GM18511 (cell line): Measurements from ENCODE around the gene FCN3.
A peak's percentile ranks its signal among the peaks of the same experiment; 100 is the strongest.
"Not testable (repeated sequence)": the region's sequence is repeated elsewhere in the genome, so short reads cannot be mapped to it uniquely, and the experiment has no call there.

Experiments
- ATAC-seq: cut with Tn5 transposase; IDR thresholded peaks from one replicate; pipeline ENCODE4 v1.9.1; 2021; ENCODE audit warnings: mild to moderate bottlenecking, moderate library complexity; ENCODE audit not compliant: unreplicated experiment

Gene FCN3

GRCh38 chr1:27400082-27400962 is 25.7 kb upstream of the FCN3 start:
- no peak for ATAC-seq

DNA sequence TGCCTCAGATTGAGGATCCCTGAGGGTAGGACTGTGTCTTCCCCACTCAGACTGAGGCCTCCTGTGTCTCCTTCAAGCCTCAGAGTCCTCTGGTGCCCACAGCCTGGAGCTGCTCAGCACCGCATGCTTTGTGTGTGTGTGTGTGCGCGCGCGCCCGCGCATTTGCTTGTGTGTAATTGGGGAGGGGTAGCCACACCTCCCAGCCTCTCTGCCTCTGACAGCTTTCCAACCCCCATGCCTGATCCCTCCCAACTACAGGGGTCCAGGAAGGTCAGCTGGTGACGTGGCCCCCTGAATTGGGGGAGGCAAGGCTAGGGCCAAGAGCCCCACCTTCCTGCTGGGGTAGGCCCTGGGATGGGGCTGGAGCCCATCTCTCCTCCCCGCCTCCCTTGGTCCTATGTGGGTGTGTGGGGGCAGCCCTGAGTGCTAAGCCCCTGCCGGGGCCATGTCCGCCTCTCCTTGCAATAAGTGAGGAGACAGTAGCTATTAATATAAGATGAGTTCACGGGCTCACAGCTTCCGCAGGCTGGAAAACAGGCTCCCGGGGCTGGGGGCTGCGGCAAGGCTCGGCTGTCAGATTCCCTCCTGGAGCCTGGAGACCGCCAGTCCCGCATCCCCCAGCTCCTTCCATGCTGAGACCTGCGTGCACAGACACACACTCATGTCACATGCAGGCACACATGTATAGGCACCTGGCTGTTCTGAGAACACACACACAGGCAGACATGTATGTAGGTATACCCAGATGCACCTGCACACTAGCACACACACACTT is 24.8 kb upstream of the FCN3 start:
- no peak for ATAC-seq

DNA sequence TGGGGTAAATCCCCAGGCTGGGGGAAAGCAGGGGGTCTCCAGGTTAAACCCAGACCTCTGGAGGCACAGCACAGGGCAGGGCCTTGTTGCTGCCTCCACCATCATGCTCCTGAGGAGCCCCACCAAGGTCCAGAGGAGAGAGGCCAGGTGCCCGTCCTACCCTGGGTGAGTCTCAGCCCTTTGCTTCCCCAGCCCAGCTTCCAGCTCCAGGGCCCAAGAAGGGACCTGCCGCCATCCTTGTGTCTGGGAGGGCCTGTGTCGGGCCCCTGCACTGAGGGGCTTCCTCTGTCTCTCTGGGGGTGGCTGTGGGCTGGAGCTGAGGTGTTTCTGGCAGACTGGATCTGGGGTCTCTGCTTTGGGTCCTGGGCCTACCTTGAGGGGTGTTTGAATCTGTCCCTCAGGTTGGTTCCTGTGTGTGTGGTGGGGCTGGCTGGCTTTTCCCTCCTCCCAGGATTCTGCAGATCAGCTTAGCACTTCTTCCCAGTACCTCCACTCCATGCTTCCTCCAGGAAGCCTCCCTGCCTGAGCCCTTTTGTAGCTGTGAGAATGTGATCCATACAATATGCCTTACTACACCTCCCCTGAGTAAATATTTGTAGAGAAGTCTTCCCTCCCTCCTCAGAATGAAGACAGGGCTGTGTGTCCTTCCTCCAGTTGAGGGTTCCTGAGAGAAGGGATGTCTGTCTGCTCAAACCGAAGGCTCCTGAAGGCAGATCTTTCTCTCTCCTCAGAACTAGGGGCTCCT is 24.0 kb upstream of the FCN3 start:
- ATAC-seq: no peak

GRCh38 chr1:27397749-27398148 is 23.1 kb upstream of the FCN3 start:
- no peak for ATAC-seq

GRCh38 chr1:27397110-27397509 is 22.5 kb upstream of the FCN3 start:
- ATAC-seq: no peak

DNA sequence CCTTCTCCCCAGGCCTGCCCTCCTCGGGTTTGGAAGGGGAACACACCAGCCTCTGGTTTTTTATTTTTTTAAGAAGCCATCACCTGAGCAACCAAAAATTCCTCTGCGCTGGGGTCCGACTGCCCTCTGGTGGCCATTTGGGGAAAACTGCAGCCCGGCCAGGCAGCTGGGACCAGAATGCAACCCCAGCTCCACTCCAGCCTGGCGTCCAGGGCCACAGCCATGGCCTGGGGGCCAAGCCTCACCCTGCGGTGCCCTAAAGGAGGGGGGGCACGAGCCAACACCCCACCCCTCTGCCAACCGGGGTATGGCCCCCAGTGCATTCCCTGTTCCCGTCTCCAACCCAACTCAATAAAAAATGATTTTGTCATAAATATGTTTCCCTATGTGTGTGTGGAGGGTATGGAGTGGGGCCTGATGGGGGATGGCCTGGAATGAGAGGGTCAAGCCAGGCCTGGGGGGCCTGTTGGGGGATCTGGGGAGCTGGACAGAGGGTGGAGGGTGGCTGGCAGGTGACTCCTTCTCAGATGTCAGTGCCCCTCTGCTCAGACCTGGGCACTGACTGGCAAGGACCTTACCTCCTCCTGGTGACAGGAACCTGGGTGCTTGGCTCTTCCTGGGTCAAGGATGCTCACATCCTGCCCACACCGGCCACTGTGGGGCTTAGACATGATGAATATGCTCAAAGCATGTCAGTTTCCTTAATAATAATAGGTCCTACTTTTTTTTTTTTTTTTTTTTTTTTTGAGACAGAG is 21.0 kb upstream of the FCN3 start:
- no peak for ATAC-seq

DNA sequence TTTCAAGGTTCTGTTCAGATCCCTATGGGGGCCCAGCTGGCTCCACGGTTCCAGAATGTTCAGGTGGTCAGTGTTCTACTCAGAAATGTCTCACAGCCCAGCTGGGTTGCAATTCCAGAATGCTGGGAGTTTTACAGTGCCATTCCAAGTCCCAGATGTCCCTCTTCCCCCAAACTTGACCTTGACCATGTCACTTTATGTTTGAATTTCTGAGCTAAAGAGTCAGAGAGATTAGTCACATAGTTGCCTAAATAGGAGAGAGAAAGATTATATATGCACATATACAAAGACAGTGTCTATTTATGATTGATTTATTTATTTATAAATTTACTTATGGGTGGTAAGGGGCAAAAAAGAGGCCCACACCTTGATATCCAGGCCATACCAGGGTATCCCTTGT is 20.3 kb upstream of the FCN3 start:
- ATAC-seq: no peak

DNA sequence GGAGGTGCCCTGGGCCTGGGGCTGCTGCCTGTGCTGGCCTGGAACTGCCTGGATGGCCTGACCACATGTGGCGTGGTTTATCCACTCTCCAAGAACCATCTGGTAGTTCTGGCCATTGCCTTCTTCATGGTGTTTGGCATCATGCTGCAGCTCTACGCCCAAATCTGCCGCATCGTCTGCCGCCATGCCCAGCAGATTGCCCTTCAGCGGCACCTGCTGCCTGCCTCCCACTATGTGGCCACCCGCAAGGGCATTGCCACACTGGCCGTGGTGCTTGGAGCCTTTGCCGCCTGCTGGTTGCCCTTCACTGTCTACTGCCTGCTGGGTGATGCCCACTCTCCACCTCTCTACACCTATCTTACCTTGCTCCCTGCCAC is 19.6 kb upstream of the FCN3 start:
- ATAC-seq: no peak

GRCh38 chr1:27393641-27394281 is 19.1 kb upstream of the FCN3 start:
- no peak for ATAC-seq

DNA sequence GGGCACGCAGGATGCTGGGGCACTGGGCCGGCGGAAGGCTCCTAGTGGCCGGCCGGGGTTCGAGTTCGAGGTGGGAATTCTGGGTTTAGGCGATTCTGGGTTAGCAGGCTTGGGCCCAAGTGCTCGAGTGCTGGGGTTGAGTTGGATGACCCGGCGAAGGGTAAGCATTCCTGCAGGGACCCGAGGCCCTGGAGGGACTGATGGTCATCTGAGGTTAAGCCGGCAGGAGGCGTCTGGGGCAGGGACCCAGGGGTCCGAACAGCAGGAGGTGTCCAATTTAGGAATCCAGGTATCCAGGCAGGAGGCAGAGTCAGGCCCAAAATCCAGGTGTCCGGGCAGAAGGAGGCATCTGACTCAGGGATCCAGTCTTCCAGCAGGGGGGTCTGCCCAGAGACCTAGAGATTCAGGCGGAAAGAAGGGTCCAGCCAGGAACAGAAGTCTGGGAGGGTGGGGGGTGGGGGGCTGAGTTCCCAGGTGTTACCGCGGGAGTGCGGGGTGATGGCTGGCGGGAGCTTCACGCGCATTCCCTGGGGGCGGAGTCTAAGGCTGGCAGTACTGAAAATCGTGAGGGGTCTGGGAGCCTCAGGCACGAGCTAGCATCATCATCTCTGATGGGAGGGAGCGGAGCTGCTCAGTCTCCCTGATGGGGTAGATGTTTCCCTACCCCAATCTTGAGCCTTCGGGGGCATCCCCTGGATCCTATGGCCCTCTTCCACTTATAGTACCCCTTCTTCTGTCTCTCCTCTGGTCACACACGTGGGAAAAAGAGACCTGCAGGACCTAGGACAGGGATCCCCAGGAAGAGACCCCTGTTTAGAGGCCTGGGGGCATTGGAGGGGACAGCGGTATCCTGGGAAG is 18.4 kb upstream of the FCN3 start:
- no peak for ATAC-seq

DNA sequence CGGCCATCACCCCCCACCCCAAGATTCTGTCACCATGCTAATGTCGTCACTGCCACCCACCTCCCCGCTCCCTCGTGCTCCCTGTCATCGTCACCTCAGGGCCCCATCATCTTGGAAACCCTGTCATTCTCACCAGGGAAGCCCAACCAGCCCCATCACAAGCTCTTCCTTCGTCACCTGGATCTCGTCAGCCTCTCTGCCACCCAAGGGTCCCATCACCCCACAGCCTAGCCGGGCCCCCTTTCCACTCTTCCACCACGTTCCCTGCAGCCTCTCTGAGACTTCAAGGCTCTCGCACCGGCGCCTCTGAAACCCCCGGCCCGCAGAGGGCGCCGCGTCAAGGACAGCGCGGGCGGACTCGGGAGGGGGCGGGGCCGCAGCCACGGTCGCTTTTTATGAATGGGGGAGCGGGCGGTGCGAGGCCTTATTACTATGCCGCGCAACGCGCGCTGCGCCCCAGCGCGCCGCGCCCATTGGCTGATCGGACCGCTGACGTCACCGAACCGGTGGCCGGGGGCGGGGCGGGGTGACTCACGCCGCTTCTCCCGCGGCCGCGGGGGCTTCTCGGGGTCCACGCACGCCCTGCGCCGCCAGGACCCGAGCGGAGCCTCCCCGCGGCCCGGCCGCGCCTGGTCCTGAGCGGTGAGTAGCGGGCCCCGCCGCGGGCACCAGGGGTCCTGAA is 17.6 kb upstream of the FCN3 start, which contains the start of gene GPR3:
Gene GPR3 (plus strand): TSS at position 527 of the 682 bp plus-strand sequence. CDS start 1,177 bp downstream, outside the sequence.
- peak; percentile 85 for ATAC-seq

DNA sequence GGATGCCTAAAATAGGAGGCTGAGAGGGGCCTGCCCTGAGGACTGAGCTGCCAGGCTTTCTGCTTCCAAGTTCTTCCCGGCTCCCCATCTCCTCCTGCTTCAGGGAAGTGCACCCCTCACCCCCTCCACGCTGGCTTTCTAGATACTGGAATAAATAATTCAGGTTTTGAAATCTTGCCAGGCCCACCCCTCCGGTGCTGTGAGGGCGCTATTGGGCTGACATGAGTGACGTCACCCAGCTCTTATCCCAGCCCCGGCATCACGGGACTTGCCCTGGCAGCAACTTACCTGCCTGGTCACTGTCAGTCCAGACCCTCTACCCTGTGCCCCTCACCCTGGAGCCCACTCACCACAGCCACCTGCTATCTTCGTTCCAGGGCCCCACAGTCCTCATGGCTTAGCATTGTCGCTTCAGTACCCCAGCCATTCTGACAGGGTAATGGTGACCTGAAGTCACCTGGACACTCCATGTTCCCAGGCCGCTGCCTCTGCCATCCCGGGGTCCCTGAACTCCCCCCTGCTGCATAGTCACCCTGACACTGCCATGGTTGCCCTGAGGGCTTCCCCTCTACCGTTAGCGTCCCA is 17.0 kb upstream of the FCN3 start:
- ATAC-seq: no peak

DNA sequence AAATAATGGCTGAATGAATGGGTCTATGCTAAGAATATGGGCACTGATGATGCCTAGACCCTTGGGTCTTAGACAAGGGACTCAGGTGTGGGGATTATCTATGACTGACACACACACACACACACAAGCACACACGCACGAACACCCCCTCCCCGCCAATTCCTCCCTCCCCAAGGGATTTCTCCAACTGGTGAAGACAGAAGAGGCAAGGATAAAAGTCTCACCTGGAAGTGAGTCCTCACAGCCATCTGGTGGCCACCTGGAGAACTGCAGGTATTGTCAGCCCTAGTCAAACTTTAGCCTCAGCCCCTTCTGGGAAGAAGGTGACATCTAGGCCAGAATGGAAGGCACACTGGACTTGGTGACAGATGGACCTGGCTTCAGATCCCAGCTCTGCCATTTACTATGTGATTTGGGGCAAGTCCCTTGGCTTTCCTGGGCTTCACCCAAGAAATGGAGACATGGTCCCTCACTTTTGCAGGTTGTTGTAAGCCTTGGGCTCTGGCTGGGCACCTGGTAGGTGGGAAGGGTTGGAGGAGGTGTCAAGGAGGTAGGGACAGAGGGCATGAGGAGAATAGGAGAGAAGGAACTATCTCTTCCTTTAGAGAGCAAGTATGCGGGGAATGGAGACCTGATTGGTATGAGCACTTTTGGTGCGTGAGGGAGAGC is 13.8 kb upstream of the FCN3 start:
- no peak for ATAC-seq

DNA sequence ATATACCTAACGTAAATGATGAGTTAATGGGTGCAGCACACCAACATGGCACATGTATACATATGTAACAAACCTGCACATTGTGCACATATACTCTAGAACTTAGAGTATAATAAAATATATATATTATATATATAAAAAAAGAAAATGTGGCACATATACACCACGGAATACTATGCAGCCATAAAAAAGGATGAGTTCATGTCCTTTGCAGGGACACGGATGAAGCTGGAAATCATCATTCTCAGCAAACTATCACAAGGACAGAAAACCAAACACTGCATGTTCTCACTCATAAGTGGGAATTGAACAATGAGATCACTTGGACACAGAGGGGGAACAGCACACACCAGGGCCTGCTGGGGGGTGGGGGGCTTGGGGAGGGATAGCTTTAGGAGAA is 10.2 kb upstream of the FCN3 start:
- not testable (repeated sequence) for ATAC-seq

GRCh38 chr1:27383661-27384060 is 9.0 kb upstream of the FCN3 start:
- no peak for ATAC-seq

DNA sequence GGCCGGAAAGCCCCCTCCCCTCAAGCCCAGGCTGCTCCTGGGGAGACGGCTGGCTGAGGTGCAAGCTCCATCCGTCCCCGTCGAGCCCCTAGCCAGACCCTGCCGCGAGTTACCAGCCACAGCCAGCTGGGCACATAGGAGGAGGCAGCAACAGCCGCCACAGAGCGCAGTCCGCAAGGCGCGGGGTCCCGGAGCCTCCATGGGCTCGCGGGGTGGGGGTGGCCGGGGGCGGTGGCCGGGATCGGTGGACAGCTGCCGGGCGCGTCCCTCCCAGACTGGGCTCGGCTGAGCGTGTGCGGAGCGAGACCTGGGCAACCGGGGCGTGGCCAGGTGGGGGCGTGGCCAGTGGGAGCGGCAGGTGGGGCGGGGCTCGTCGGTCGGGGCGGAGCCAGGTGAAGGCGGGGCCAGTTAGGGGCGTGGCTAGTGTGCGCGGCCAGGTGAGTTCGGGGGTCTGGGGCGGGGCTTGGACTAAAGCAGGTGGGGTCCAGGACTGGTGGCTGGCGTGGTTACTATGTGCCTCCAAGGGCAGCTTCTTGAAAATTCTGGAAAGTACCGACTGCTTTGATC is 8.5 kb upstream of the FCN3 start, which contains the start of gene CD164L2:
Gene CD164L2 (minus strand): TSS at position 295 of the 567 bp plus-strand sequence. CDS start 94 bp downstream, at position 201.
- no peak for ATAC-seq
